ENCODE results near the gene UGT1A10.
"Not testable (repeated sequence)": the region's sequence is repeated elsewhere in the genome, so short reads cannot be mapped to it uniquely, and the experiment has no call there.

UGT1A10 gene

DNA sequence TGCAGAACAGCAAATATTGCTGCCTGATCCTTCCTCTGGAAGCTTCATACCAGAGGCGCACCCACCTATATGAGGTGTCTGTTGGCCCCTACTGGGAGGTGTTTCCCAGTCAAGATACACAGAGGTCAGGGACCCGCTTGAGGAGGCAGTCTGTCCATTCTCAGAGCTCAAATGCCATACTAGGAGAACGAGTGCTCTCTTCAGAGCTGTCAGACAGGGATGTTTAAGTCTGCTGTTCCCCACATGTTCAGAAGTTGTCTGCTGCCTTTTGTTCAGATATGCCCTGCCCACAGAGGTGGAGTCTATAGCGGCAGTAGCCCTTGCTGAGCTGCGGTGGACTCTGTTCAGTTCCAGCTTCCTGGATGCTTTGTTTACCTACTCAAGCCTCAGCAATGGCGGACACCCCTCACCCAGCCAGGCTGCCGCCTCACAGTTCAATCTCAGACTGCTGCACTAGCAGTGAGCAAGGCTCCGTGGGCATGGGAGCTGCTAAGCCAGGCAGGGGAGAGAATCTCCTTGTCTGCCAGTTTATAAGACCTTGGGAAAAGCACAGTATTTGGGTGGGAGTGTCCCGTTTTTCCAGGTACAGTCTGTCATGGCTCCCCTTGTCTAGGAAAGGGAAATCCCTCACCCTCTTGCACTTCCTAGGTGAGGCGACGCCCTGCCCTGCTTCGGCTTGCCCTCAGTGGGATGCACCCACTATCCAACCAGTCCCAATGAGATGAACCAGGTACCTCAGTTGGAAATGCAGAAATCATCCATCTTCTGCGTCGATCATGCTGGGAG is 100.8 kb downstream of the UGT1A10 start:
- FAIRE-seq = not testable (repeated sequence)

GRCh38 chr2:233740870-233741269 is 104.6 kb downstream of the UGT1A10 start:
- no peak for FAIRE-seq
- DNase-seq (ENCODE audit: low spot score) = no peak

More for the DNA sequence above, 100.8 kb downstream of the UGT1A10 start:
- not testable (repeated sequence) for DNase-seq (ENCODE audit: low spot score)

GRCh38 chr2:233743464-233744259 is 107.4 kb downstream of the UGT1A10 start:
- DNase-seq (ENCODE audit: low spot score) (no peak), FAIRE-seq (no peak)

- FAIRE-seq = no peak
- DNase-seq (ENCODE audit: low spot score) = no peak
Measured at GRCh38 chr2:233745073-233745755, 109.0 kb downstream of the UGT1A10 start.

GRCh38 chr2:233745838-233746237 is 109.6 kb downstream of the UGT1A10 start:
- not testable (repeated sequence) for FAIRE-seq

GRCh38 chr2:233746475-233747282 is 110.4 kb downstream of the UGT1A10 start:
- FAIRE-seq = no peak
- DNase-seq (ENCODE audit: low spot score) = no peak

More at GRCh38 chr2:233745838-233746237, 109.6 kb downstream of the UGT1A10 start:
- not testable (repeated sequence) for DNase-seq (ENCODE audit: low spot score)

GRCh38 chr2:233747283-233747544 is 111.0 kb downstream of the UGT1A10 start:
- DNase-seq (ENCODE audit: low spot score) (no peak), FAIRE-seq (no peak)

DNA sequence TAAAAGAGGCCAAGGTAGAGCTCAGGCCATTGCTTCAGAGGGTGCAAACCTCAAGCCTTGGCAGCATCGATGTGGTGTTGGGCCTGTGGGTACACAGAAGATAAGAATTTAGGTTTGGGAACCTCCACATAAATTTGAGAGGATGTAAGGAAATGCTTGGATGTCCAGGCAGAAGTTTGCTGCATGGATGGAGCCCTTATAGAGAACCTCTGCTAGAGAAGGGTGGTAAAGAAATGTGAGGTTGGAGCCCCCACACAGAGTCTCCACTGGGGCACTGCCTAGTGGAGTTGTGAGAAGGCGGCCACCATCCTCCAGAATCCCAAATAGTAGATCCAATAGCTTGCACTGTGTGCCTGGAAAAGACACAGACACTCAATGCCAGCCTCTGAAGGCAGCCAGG is 114.4 kb downstream of the UGT1A10 start:
- not testable (repeated sequence) for DNase-seq (ENCODE audit: low spot score); FAIRE-seq

DNA sequence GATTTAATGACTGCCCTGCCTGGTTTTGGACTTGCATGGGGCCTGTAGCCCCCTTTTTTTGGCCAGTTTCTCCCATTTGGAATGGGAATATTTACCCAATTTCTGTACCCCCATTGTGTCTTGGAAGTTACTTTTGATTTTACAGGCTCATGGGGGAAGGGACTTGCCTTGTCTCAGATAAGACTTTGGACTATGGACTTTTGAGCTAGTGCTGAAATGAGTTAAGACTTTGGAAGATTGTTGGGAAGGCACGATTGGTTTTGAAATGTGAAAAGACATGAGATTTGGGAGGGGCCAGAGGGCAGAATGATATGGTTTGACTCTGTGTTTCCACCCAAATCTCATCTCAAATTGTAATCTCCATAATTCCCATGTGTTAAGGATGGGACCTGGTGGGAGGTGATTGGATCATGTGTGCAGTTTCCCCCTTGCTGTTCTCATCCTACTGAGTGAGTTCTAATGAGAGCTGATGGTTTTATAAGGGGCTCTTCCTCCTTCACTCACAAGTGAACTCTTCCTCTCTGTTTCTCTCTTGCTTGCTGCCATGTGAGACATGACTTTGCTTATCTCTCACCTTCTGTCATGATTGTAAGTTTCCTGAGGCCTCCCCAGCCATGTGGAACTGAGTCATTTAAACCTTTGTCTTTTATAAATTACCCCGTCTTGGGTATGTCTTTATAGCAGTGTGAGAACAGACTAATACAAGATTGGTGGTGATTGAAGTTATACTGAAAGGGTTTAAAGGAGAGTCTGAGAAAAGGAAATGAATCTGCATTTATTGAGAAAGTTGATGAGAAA is 115.2 kb downstream of the UGT1A10 start:
- not testable (repeated sequence) for DNase-seq (ENCODE audit: low spot score); FAIRE-seq

- DNase-seq (ENCODE audit: low spot score) (no peak), FAIRE-seq (no peak)
Measured at GRCh38 chr2:233754872-233755611, 118.8 kb downstream of the UGT1A10 start.

DNA sequence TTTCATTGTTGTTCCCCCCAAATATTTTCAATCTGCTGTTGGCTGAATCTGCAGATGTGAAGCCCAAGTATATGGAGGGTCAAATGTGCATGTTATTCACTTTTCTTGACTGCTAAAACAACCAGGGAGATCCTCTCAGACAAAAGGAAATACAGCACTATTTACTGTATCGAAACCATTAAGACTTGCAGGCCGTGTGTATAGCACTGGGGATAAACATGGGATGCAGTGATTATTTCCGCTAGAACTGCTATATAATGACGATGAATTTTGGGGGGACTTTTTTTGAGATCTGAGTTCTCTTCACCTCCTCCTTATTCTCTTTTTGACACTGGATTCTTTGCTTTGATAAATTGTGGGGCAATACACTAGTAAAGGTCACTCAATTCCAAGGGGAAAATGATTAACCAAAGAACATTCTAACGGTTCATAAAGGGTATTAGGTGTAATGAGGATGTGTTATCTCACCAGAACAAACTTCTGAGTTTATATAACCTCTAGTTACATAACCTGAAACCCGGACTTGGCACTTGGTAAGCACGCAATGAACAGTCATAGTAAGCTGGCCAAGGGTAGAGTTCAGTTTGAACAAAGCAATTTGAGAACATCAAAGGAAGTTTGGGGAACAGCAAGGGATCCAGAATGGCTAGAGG is 120.3 kb downstream of the UGT1A10 start:
- FAIRE-seq (no peak), DNase-seq (ENCODE audit: low spot score) (no peak)

GRCh38 chr2:233758141-233758540 is 121.9 kb downstream of the UGT1A10 start:
- DNase-seq (ENCODE audit: low spot score) = no peak
- no peak for FAIRE-seq

DNA sequence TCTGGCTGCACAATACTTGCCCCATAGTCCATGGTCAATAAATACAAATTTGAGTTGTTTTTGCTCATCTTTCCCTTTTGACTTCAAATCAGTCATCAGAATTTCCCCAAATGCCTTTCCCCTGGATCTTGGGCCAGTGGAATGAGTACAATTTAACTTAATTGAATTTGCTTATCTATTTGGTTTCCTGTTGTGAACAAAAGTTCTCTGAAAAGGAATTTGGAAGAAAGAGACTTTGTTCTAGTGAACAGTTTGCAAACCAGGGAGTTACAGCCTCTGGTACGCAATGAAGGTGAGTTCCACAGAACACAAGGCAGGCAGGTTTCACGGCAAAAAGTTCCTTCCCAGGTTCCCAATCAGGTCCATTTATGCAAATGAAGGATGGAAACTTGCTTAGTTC is 122.6 kb downstream of the UGT1A10 start:
- no peak for DNase-seq (ENCODE audit: low spot score)
- FAIRE-seq = no peak

DNA sequence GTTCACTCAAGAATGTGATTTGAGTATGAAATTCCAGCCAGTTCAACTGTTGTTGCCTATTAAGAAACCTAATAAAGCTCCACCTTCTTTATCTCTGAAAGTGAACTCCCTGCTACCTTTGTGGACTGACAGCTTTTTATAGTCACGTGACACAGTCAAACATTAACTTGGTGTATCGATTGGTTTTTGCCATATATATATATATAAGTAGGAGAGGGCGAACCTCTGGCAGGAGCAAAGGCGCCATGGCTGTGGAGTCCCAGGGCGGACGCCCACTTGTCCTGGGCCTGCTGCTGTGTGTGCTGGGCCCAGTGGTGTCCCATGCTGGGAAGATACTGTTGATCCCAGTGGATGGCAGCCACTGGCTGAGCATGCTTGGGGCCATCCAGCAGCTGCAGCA is 123.8 kb downstream of the UGT1A10 start, which contains the start of gene UGT1A1:
Gene UGT1A1, plus strand, starts transcription at position 228 of the 400 bp plus-strand sequence. Its CDS starts 18 bp downstream, at position 246.
- DNase-seq (ENCODE audit: low spot score) = no peak
- no peak for FAIRE-seq

GRCh38 chr2:233761040-233761769 is 125.0 kb downstream of the UGT1A10 start:
- FAIRE-seq (no peak), DNase-seq (ENCODE audit: low spot score) (no peak)

GRCh38 chr2:233764264-233764663 is 128.0 kb downstream of the UGT1A10 start:
- DNase-seq (ENCODE audit: low spot score) = peak; percentile 58

GRCh38 chr2:233764761-233765160 is 128.5 kb downstream of the UGT1A10 start:
- FAIRE-seq (no peak), DNase-seq (ENCODE audit: low spot score) (no peak)

More at GRCh38 chr2:233764264-233764663, 128.0 kb downstream of the UGT1A10 start:
- FAIRE-seq = peak; percentile 85

GRCh38 chr2:233766416-233766815 is 130.2 kb downstream of the UGT1A10 start:
- no peak for FAIRE-seq
- DNase-seq (ENCODE audit: low spot score) = no peak

Data from RCC 7860 (cell line).